H7 (cell line): ENCODE results near the gene ITCH. TPM values are rescaled to one million over a fixed set of nuclear protein-coding genes. Genes with fewer than 3 reads are reported as not detected.
"Not testable (repeated sequence)": the region's sequence is repeated elsewhere in the genome, so short reads cannot be mapped to it uniquely, and the experiment has no call there.

Source experiments
- DNase-seq: peaks from one replicate; pipeline ENCODE4 v3.0.0; 2012
- H3K27me3 ChIP-seq: 2 replicates; pipeline ENCODE4 v1.6.0; 2011; ENCODE audit warnings: mild to moderate bottlenecking, low read length; ENCODE audit not compliant: control insufficient read depth, insufficient read depth
- H3K36me3 ChIP-seq: replicated peaks from 2 replicates; pipeline ENCODE4 v1.5.1; 2011; ENCODE audit warnings: low read length; ENCODE audit not compliant: control insufficient read depth, insufficient read depth
- H3K4me3 ChIP-seq: 2 replicates; pipeline ENCODE4 v1.5.1; 2011; ENCODE audit warnings: low read depth, mild to moderate bottlenecking, control low read depth, low read length, moderate library complexity; ENCODE audit not compliant: insufficient read depth
- total RNA-seq: library from RNA; depleted of rRNA; stranded (reverse); fragments of >200 nt; shearing (Covaris generic); gene quantifications from 2 replicates; pipeline ENCODE4 v1.2.3, GENCODE V29; 2014

Gene ITCH
- total RNA-seq, 1 experiment from 2014 or later = 27.5 TPM

DNA sequence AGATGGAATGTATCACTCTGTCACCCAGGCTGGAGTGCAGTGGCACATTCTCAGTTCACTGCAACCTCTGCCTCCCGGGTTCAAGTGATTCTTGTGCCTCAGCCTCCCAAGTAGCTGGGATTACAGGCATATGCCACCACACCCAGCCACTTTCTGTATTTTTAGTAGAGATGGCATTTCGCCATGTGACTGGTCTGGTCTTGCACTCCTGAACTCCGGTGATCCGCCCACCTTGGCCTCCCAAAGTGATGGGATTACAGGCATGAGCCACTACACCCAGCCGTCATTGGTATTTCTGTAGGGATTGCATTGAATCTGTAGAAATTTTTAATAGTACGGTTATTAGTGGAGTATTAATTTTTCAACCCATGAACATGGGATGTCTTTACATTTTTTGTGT, 134.5 kb downstream of the ITCH start:
- not testable (repeated sequence) for DNase-seq, H3K36me3 ChIP-seq, H3K4me3 ChIP-seq, H3K27me3 ChIP-seq

DNA sequence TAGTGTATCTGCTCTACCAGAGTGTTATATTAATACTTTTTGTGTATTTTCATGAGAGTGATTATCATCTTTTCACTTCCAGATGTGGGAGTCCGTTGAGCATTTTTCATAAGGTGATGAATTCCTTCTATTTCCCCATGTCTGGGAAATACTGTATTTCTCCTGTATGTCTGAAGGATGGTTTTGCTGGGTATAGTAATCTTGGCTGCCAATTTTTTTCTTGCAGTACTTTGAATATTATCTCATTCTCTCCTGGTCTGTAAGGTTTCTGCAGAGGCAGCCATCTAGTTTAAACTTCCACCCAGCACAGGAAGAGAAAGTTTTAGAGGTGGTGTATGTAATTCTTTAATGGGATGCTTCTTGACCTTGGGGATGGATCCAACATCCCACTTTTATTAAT, 137.8 kb downstream of the ITCH start:
- Histone ChIP-seq H3K36me3 (peaks cover 4% of the 10 kb centered on the region), H3K27me3 (no peaks in the 10 kb centered on the region), H3K4me3 (no peak overlapping the region)
- DNase-seq = no peak

DNA sequence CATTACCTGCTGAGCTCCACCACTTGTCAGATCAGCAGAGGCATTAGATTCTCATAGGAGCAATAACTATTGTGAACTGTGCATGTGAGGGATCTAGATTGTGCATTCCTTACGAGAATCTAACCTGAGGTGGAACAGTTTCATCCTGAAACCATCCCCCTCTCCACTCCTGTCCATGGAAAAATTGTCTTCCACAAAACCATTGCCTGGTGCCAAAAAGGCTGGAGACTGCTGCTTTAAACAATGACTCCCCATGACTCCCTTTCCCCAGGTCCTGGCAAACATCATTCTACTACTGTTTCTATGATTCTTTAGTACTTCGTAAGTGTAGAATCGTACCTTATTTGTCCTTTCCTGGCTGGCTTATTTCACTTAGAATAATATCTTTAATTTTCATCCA, 143.4 kb downstream of the ITCH start:
- DNase-seq = no peak
- no peaks in the 10 kb centered on the region for H3K27me3 ChIP-seq
- H3K4me3 ChIP-seq = no peak overlapping the region
- peaks cover 9% of the 10 kb centered on the region for H3K36me3 ChIP-seq

DNA sequence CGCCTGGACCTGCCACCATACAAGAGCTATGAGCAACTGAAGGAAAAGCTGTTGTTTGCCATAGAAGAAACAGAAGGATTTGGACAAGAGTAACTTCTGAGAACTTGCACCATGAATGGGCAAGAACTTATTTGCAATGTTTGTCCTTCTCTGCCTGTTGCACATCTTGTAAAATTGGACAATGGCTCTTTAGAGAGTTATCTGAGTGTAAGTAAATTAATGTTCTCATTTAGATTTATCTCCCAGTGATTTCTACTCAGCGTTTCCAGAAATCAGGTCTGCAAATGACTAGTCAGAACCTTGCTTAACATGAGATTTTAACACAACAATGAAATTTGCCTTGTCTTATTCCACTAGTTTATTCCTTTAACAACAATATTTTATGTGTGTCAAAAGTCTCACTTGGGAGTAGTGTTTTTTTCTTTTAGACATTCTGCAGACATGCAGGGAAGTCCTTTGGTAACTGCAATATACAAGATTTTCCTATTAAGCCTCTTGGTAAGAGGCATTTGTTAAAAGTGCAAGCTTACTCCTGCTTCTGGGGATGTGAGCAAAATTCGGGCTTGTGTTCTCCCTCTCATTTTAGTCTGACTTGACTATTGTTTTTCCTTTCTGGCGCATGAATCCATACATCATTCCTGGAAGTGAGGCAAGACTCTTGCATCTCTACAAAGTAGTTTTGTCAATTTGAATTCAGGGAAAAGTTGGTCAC, 144.8 kb downstream of the ITCH start:
- H3K4me3 ChIP-seq = no peak overlapping the region
- H3K27me3 ChIP-seq = no peaks in the 10 kb centered on the region
- DNase-seq = no peak
- H3K36me3 ChIP-seq = peaks cover 9% of the 10 kb centered on the region

DNA sequence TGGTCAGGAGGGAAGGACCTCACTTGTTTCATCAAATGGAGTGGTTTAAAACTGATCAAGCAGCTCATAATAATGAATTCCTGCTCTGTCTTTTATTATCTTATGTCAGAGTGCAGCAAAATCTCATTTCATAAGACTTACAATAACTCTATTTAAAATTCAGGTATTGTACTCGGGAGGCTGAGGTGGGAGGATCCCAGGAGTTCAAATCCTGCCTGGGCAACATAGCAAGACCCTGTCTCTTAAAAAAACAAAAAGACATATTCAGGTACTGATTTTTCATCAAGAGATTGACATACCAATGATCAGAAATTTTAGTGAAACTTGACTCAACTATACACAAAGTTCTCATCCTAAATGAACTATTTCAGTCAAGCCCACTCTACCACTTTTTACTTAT, 147.5 kb downstream of the ITCH start:
- no peak for DNase-seq
- peaks cover 5% of the 10 kb centered on the region for H3K36me3 ChIP-seq
- no peak overlapping the region for H3K4me3 ChIP-seq
- no peaks in the 10 kb centered on the region for H3K27me3 ChIP-seq

DNA sequence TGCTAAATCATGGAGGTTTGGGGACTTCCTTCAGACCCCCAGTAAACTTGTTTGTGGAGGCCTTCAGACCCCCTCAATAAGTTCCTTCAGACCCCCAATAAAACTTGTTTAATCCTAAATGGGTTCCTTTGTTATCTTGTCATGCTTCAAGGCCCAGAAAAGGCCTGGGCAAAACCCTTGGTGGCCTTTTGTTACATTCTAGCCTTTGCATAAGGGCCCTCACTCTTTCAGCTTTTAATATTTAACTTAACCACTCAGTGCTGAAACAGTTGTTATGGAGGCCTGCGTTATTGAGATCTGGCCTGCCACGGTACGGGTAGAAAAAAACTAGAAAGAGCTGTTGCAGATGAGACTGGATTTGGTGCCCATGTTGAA, 148.8 kb downstream of the ITCH start:
- DNase-seq = no peak
- peaks cover 5% of the 10 kb centered on the region for H3K36me3 ChIP-seq

DNA sequence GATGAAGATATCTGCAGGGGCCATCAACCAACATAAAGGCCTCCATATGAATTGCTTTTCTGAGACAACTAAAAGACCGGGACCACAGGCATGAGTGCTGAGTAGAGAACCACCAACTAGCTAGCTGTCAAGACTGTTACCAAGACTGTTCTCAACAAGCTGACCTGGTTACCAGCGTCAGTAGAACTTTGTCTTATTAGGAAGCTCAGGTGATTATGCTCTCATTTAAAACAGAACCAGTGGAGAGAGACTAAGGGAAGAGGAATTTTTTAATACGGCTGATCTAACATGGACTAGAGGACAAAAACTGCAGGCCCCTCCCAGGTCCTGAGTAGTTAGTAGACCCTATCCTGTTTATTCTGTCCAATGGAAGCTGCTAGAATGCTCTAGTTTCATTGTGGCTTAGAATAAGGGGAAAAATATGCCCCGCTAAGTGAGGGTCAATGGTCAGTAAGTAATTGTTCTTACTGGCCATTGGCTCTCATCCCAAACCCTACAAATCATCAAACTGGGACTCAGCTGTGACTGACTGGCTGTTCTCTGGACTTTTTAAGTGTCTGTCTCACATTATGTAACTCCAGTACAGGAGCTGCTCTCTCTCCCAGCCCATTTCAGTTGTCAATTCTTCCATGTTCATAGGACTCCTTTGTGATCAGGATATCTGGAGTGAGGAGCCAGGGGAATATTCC, 149.3 kb downstream of the ITCH start:
- no peak for DNase-seq
- peaks cover 5% of the 10 kb centered on the region for H3K36me3 ChIP-seq
- no peak overlapping the region for H3K4me3 ChIP-seq
- H3K27me3 ChIP-seq = no peaks in the 10 kb centered on the region

More for the DNA sequence above, 148.8 kb downstream of the ITCH start:
- Histone ChIP-seq H3K4me3 (no peak overlapping the region), H3K27me3 (no peaks in the 10 kb centered on the region)

DNA sequence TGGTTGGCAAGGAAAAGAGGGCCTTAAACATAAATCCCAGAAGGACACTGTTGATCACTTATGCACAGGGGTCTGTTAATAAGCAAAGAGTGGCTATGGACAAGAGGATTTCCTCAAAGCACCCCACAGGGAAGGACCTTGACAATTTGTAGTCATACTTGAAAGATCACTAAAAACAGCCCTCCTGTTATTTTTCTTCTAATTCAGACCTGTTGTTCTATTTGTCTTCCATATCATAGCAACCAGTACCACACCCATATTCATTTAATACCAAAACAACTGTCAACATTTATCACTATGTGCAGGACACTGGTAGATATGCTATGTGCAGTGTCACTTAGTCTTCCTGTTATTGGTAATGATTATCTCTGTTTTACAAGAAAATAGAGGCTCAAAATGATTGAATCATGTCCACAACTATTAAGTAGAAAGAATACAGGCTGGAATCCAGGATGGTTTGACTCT, 149.9 kb downstream of the ITCH start:
- H3K36me3 ChIP-seq = peaks cover 3% of the 10 kb centered on the region
- no peak overlapping the region for H3K4me3 ChIP-seq
- no peaks in the 10 kb centered on the region for H3K27me3 ChIP-seq
- DNase-seq = no peak

DNA sequence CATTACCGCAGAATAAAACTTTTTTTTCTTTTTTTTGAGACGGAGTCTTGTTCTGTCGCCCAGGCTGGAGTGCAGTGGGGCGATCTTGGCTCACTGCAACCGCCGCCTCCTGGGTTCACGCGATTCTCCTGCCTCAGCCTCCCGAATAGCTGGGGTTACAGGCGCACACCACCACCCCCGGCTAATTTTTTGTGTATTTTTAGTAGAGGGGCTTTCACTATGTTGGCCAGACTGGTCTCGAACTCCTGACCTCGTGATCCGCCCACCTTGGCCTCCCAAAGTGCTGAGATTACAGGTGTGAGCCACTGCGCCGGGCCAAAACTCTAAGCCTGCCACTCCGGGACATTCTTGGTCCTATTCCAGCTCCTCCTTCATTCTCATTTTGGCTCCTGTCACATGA, 151.0 kb downstream of the ITCH start:
- not testable (repeated sequence) for H3K4me3 ChIP-seq, H3K27me3 ChIP-seq, H3K36me3 ChIP-seq, DNase-seq

DNA sequence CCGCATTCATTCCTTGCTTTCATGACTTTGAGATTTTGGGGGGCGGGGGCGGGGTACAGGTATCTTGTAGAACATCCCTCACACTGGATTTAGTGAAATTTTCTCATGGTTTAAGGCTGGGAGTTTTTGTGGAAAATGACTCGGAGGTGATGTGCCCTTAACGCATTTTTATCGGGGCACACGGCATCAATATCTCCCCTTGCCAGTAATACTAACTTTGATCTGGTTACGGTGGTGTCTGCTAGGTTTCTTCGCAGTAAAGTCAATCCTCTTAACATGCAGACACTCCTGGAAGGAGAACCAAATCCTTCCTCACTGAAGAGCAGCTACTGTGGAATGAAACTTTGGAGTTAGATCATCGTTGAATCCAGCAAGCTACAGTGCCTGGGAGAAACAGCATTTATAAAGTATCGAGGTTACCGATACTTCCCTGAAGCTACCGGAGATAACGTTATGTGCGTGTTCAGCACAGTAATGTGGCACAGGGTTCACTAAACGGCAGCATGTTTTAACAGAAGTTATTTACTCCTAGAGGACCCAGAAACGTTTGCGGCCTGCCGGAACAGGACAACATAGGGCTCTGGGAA, 151.9 kb downstream of the ITCH start:
- no peak for DNase-seq
- Histone ChIP-seq H3K4me3 (peak overlapping the region; percentile 82), H3K27me3 (no peaks in the 10 kb centered on the region), H3K36me3 (no peaks in the 10 kb centered on the region; the same call in 1 of the 2 replicates)

DNA sequence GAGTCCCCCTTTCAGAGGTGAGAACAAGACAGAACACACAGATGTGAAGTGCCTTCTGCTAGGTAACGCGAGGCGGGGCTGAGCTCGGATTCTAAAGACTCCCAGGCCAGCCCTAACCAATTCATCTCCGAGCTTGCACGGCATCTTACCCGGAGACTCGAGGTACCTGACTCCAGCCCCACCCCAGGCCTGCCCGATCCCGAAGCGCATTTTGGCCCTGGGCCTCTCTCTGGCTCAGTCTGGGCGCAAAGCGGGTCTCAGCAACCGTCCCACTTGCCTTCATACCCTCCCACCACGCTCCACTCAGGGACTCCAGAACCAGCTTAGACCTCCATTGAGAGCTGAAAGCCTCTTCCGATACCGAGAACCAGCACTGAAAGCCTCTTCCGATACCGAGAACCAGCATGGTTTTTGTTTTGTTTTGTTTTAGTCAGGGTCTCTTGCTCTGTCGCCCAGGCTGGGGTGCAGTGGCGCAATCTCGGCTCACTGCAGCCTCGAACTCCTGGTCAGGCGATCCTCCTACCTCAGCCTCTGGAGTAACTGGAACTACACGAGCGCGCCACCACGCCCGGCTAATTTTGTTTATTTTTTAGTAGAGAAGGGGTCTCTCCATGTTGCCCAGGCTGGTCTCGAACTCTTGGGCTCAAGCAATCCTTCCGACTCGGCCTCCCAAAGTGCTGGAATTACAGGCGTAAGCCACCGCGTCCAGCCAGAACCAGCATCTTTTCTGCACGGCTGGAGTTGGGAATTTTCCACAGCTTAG, 152.6 kb downstream of the ITCH start:
- H3K27me3 ChIP-seq = no peaks in the 10 kb centered on the region
- peak; percentile 88 for DNase-seq
- H3K36me3 ChIP-seq = no peaks in the 10 kb centered on the region; the same call in 1 of the 2 replicates
- H3K4me3 ChIP-seq = peak overlapping the region; percentile 82

DNA sequence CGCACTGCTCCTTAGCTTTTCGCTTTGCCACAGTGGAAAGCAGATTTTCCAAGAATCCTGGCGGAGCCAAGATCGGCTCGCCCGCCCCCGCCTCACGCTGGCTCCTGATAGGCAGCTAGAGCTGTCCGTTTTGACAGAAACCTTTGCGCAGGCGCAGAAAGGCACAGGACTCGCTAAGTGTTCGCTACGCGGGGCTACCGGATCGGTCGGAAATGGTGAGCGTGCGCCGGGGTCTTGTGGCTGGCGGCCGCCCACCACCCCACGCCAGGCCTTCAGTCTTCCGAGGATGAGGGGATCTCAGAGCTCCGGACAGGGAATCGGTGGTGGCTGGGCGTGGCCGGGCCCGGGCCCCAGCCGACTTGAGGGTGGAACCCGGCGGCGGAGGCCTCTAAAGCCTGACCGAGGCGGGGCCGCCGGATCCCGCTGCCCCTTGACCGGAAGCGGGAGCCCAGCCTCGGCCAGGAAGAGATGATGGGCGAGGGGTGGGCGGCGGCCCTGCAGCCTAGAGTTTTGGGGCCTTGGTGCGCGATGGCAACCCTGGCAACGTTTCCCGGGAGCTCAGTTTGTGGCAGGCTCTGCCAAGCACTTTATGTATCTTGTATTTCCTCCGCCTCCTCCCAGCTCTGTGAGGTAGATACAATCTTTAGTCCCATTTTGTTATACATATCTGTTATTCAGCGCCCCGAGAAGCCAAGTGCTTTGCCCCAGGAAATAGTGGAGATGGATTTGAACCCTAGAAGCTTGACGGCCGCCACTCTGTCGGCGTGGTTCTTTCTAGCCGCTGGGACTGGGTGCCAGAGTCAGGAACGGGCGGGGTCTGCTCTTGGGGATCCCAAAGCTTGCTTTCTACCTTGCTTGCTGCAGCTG, 153.4 kb downstream of the ITCH start, which contains the start of gene DYNLRB1:
DYNLRB1 (plus strand) TSS at position 176 of the 867 bp plus-strand sequence; CDS start at position 213, 37 bp downstream.
- Histone ChIP-seq H3K4me3 (peak within 1 kb of the TSS; percentile 82), H3K27me3 (no peaks in the 10 kb centered on the region), H3K36me3 (no peaks in the 10 kb centered on the region)
- DNase-seq = peak; percentile 95

DNA sequence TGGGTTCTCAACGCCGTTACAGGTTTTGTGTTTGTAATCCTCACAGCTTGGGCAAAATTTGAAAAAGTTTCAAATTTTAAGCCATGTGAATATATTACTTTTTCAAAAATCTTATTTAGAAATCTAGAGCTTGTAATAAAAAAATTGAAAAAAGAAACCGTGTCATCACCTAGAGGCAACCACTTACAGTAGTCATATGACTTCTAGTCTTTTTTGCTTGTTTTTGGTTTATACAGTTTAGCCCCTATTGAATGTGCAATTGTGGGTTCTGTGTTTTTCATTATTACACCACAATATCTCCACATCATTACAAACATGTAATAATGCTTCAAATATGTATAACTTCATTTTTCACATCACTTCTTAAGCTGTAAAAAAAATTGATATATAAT, 154.0 kb downstream of the ITCH start:
- Histone ChIP-seq H3K4me3 (peak overlapping the region; percentile 82), H3K27me3 (no peaks in the 10 kb centered on the region), H3K36me3 (no peaks in the 10 kb centered on the region)
- DNase-seq = no peak

DNA sequence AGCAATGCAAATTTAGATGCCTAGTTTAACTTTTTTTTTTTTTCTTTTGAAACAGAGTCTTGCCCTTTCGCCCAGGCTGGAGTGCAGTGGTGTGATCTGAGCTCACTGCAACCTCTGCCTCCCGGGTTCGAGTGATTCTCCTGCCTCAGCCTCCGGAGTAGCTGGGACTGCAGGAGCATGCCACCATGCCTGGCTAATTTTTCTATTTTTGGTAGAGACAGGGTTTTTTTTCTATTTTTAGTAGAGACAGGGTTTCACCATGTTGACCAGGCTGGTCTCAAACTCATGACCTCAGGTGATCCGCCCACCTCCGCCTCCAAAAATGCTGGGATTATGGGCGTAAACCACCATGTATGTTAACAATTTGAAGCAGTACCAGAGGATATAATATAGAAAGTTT, 155.8 kb downstream of the ITCH start:
- not testable (repeated sequence) for H3K4me3 ChIP-seq, H3K27me3 ChIP-seq

More for the DNA sequence above, 155.8 kb downstream of the ITCH start:
- not testable (repeated sequence) for DNase-seq, H3K36me3 ChIP-seq
